NCI-H2227 (cell line): ENCODE data around the gene AGBL5.

ENCODE experiments used
- DNase-seq: peaks from one replicate; lab custom pipeline; 2025; ENCODE audit not compliant: unreplicated experiment; lab: John Stamatoyannopoulos, UW

Gene AGBL5

DNA sequence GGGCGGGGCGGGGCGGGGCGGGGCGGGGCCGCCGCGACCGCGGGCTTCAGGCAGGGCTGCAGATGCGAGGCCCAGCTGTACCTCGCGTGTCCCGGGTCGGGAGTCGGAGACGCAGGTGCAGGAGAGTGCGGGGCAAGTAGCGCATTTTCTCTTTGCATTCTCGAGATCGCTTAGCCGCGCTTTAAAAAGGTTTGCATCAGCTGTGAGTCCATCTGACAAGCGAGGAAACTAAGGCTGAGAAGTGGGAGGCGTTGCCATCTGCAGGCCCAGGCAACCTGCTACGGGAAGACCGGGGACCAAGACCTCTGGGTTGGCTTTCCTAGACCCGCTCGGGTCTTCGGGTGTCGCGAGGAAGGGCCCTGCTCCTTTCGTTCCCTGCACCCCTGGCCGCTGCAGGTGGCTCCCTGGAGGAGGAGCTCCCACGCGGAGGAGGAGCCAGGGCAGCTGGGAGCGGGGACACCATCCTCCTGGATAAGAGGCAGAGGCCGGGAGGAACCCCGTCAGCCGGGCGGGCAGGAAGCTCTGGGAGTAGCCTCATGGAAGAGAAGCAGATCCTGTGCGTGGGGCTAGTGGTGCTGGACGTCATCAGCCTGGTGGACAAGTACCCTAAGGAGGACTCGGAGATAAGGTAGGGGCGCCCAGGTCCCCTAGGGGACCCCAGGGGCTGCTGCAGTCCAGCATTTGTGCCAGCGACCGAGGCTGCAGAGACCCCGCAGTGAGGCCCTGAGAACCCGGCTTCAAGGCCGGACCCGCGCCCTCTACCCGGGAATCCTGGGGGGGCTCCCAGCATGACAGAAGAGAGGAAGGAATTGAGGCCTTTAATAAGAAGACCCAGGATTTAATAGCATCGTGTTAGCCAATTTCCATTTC is 35.5 kb downstream of the AGBL5 start, which contains the start of gene KHK:
KHK (plus strand) TSS at position 49 of the 870 bp plus-strand sequence; CDS start at position 537, 488 bp downstream.
- peak; percentile 71 for DNase-seq

- DNase-seq = no peak
Observed at GRCh38 chr2:27087823-27088410, 36.4 kb downstream of the AGBL5 start.

- DNase-seq = no peak
Observed at GRCh38 chr2:27088634-27089033, 37.2 kb downstream of the AGBL5 start.

GRCh38 chr2:27089111-27089954 is 37.9 kb downstream of the AGBL5 start:
- DNase-seq = no peak

DNA sequence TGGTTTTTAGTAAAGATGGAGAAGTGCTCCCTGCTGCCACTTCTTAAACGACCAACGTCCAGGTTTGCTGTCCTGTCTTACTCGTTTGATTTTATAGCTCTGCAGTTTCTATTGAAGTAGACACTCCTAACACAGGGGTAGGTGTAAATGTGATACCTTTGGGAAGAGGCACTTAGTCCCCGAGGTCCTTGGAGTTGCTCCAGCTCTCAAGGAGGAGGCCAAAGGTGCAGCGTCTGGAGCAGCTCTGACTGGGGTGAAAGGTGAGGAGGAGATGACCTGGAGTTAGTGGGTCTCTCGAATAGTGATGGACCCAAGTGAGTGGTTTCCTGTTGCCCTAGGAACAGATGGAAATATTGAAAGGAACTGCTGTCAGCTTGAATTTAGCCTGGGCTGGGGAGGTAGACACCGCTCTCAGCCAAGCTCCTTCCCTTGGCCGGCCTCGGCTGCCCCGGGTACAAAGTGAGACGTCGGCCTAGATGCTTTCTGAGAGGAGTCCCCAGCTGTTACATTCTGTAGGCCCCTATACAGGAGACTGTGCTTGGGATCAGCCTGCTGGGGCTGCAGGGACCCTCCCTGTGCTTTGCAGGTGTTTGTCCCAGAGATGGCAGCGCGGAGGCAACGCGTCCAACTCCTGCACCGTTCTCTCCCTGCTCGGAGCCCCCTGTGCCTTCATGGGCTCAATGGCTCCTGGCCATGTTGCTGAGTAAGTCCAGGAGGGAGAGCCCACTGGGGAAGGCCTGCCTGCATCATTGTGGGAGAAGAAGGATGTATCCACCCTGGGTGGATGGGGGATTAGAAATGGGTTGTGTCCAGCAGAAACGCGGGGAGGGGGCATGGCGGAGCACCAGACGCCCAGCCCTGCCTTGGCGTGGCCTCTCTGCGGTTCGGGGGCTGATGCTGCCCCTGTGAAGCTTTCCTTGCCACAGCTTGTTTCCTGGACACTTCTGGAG is 40.6 kb downstream of the AGBL5 start:
- DNase-seq = no peak

GRCh38 chr2:27092696-27093429 is 41.4 kb downstream of the AGBL5 start:
- DNase-seq = no peak

DNA sequence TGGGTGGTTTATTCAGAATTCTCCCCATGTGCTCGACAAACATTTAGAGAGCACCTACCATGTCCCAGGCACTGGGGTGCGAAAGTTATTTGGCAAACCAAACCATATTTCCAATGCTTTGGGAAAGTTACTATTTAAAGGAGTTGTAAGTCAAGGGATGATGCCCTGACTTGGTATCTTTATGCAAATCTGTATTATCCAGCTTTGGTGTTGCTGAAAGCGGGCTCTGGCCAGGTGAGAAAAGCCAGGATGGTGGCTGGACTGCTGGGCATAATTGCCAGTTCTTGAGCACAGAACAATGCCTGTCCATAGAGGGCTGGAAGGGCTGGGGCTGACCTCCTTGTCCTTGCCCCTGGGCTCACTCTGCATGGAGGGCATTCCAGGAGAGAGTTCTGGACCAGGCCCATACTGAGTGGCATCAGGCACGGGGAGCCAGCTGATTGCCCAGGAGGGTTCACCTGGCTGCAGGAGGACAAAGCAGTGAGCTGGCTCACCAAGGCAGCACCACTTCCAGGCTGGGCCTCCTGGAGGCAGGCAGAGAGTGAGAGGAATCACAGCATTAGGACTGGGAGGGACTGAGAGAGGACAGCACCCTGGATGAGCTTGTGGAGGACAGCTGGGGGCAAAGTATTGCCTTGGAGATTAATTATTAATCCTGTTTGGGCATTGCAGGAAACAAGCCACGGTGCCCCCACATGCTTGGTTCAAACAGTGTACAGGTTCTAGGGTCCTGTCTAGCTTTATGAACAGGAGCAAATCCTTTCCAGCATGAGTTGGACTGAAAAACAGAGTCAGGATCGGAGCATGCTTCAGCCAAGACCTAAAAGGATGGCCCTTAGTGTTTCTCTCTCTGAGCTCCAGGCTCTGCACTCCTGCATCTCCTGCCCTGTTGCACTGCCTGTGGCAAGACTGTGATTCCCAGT is 42.2 kb downstream of the AGBL5 start:
- DNase-seq = no peak

- DNase-seq = no peak
Observed at GRCh38 chr2:27094353-27094984, 43.0 kb downstream of the AGBL5 start.

DNA sequence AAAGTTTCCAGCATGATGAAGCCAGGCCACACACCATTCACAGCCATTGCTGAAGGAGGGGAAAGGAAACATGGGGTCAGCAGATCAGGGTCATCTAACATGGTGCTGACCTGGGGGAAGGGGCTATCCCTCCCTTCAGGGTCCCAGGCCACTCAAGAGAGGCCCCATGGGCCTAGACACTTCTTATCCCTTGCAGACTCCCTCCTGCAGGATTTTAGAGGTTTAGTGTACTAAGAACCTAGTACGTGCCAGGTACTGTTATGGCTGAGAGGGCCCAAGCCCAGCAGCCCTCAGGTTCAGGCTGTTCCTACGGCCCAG is 43.9 kb downstream of the AGBL5 start:
- DNase-seq = no peak

DNA sequence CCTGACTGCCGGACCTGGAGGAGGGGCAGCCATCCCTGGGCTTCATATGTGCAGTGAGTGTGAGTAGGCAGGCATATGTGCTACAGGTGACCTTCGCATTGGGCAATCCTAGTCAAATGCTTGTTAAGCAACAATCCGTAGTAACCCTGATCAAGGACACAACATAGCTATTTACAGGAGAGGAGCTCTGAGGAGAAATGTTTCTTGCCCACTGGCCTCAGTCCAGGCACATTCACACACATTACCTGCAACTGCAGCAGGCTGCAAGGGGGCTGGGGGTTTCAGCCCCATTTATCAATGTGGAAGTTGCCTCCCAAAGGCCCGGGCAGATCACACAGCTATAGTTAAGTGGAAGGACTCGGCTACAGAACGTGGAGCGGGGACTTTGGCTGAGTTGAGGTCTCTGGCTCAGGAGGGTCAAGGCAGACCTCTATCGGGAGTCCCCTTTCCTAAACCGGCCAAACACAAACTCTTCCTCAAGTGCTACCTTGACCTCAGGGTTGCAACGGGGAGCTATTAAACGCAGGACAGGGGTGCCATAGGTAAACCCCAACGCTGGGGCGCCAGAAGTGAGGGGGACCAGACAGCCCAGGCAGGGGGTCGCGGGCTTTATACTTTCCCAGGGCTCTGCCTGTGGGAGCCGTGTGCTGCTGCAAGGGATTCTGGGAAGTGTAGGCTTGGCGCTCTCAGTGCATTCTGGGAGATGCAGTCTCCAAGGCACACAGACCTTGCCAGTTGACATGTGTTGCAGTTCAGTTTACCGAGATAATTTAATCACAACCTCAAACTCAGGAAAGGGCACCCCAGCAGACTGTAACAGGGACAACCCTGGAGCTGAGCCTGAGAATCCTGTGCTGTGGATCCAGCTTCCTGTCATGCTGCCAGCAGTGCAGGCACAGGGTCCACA is 44.5 kb downstream of the AGBL5 start:
- DNase-seq = peak; percentile 76

DNA sequence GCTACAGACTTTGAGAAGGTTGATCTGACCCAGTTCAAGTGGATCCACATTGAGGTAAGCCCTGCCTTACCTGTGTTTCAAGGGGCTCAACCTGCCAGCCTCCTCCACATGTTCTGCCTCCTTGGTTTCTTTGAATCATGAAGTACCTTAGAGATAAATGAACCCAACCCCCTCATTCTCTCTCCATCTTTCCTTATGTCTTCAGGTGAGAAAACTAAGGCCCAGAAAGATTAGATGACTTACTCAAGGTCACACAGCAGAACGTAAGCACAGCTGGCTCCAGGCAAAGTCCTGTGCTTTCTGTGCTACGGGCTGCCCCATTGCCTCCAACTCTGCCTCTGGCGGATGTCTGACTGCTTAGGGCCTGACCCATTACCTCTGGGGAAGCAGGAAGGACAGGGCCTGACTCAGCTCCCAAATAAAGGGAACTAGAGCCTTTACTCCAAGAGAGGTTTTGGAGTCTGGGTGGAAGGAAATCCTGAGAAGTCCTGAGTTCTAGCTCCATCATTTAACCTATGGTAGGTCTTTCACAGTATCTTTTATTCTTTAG is 45.4 kb downstream of the AGBL5 start:
- DNase-seq = no peak

GRCh38 chr2:27097341-27097740 is 45.9 kb downstream of the AGBL5 start:
- no peak for DNase-seq

GRCh38 chr2:27099334-27099955 is 48.0 kb downstream of the AGBL5 start:
- no peak for DNase-seq

DNA sequence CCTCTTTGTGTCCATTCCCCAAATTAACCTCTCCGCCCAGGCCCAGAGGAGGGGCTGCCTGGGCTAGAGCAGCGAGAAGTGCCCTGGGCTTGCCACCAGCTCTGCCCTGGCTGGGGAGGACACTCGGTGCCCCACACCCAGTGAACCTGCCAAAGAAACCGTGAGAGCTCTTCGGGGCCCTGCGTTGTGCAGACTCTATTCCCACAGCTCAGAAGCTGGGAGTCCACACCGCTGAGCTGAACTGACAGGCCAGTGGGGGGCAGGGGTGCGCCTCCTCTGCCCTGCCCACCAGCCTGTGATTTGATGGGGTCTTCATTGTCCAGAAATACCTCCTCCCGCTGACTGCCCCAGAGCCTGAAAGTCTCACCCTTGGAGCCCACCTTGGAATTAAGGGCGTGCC is 48.6 kb downstream of the AGBL5 start:
- DNase-seq = no peak

DNA sequence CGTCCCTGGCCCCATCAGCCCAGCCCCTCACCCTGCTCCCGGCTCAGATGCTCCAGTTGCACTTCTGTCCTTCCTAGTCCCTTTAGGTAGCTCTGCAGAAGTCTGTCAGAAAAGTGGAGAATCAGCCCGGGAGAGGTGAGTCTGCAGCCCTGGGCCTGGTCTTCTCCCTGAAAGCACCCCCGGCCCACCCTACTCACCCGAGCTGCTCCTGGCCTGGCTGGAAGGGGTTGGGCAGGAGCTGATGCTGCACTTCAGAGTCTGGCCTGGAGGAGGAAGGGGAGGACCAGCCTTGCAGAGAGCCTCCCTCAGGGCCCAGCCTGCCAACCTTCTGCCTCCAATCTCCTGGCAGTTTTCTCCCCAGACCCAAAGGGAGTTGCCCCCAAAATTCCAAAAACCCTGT is 50.9 kb downstream of the AGBL5 start:
- no peak for DNase-seq

DNA sequence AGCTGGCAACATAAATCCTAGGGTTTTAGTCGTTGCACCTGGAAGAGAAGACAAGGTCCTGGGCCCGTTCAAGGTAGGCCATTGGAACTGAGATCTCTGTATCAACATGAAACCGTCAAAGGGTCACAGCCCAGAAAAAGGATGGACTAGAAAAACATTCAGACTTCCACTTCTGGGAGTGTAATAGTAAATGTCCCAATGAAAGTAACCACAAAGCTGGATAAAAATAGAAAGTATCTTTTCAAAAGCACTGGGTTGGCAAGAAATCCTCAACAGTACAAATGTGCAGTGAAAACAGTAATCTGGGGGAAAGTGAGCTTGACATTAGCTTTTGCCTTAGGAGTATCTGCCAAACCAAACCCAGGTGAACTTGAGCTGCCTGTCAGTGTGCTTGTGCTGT is 54.5 kb downstream of the AGBL5 start:
- DNase-seq = no peak

GRCh38 chr2:27108221-27108620 is 56.8 kb downstream of the AGBL5 start:
- DNase-seq = no peak
